K562 (cell line): ENCODE results near the gene TUBB2A. TPM values are rescaled to one million over a fixed set of nuclear protein-coding genes. Genes with fewer than 3 reads are reported as not detected.
"Not testable (repeated sequence)": the region's sequence is repeated elsewhere in the genome, so short reads cannot be mapped to it uniquely, and the experiment has no call there.

Source experiments
- ARID1B ChIP-seq: fragments of 450-650 bp; IDR thresholded peaks from 2 replicates; pipeline ENCODE4 v1.6.1; 2016; ENCODE audit warnings: antibody characterized with exemption, mild to moderate bottlenecking, inconsistent platforms
- ATF3 ChIP-seq, 2 experiments: fragments of 450-650 bp in 1 of 2; sonication (generic) in 1 of 2; formaldehyde crosslinking in 1 of 2; IDR thresholded peaks in 1 of 2; conservative IDR thresholded peaks in 1 of 2; 2 replicates each; pipeline versions ENCODE4 v1.6.1 to v1.8.1; 2016 to 2023; ENCODE audit warnings: mild to moderate bottlenecking in 2 of 2, moderate library complexity in 2 of 2, inconsistent platforms in 1 of 2, missing genetic modification reagents in 1 of 2
- HDAC1 ChIP-seq, 2 experiments: fragments of 450-650 bp; IDR thresholded peaks; 2 replicates each; pipeline ENCODE4 v1.6.1; 2016 to 2017; ENCODE audit warnings: inconsistent platforms in 1 of 2, mild to moderate bottlenecking in 1 of 2, moderate library complexity in 1 of 2
- ID3 ChIP-seq, 2 experiments: fragments of 250-450 bp in 1 of 2; fragments of 450-650 bp in 1 of 2; sonication (Bioruptor Pico) in 1 of 2; IDR thresholded peaks; 2 replicates each; pipeline versions ENCODE4 v1.6.1 to v1.8.0; 2016 to 2021; ENCODE audit warnings: mild to moderate bottlenecking in 2 of 2, moderate library complexity in 2 of 2, missing compliant biosample characterization in 1 of 2, missing genetic modification characterization in 1 of 2
- MLLT1 ChIP-seq, 2 experiments: fragments of 450-650 bp; IDR thresholded peaks; 2 replicates each; pipeline ENCODE4 v1.6.1; 2016
- NONO ChIP-seq, 2 experiments: fragments of 200-400 bp in 1 of 2; fragments of 450-650 bp in 1 of 2; formaldehyde crosslinking in 1 of 2; IDR thresholded peaks; 2 replicates each; pipeline ENCODE4 v1.6.1; 2017; ENCODE audit warnings: low read depth in 2 of 2, mild to moderate bottlenecking in 2 of 2, moderate library complexity in 2 of 2, low read length in 1 of 2
- PRDM10 ChIP-seq: fragments of 450-650 bp; IDR thresholded peaks from 2 replicates; pipeline ENCODE4 v1.6.1; 2018; ENCODE audit not compliant: partially characterized antibody
- RBFOX2 ChIP-seq: fragments of 200-400 bp; formaldehyde crosslinking; IDR thresholded peaks from 2 replicates; pipeline ENCODE4 v1.6.1; 2017; ENCODE audit warnings: low read depth, mild to moderate bottlenecking, low read length, moderate library complexity
- SMAD1 ChIP-seq: fragments of 150-350 bp; IDR thresholded peaks from 2 replicates; pipeline ENCODE4 v1.6.1; 2014; ENCODE audit warnings: low read length, low read depth; ENCODE audit not compliant: partially characterized antibody
- SUPT5H ChIP-seq: fragments of 450-650 bp; IDR thresholded peaks from 2 replicates; pipeline ENCODE4 v1.6.1; 2016
- TBL1XR1 ChIP-seq, 2 experiments: IDR thresholded peaks; 2 replicates each; pipeline ENCODE4 v1.6.1; 2012; ENCODE audit warnings: improper control_type of control experiment in 2 of 2, low read length in 2 of 2, mild to moderate bottlenecking in 1 of 2
- TRIM24 ChIP-seq, 2 experiments: fragments of 450-650 bp; IDR thresholded peaks; 2 replicates each; pipeline ENCODE4 v1.6.1; 2016
- ZNF592 ChIP-seq: fragments of 450-650 bp; IDR thresholded peaks from 2 replicates; pipeline ENCODE4 v1.6.1; 2017; ENCODE audit warnings: antibody characterized with exemption, mild to moderate bottlenecking
- polyA plus RNA-seq, 8 experiments: library from polyadenylated mRNA; depleted of rRNA in 4 of 8; stranded (reverse) in 5 of 8; unstranded in 3 of 8; fragments of >200 nt; fragmentation: Nextera tagmentation in 2 of 8; fragmentation: Illumina TruSeq in 1 of 8; extraction: Ambion mirVana in 2 of 8; extraction: Trizol in 1 of 8; gene quantifications; 2 replicates each; pipeline versions ENCODE4 v1.2.1 to v1.2.3, GENCODE V29; 2011 to 2014; ENCODE audit warnings: inconsistent platforms in 1 of 8, missing spikeins in 1 of 8
- total RNA-seq, 7 experiments: library from RNA; depleted of rRNA in 6 of 7; stranded (reverse); fragments of >200 nt in 6 of 7; fragmentation: Illumina TruSeq in 2 of 7; extraction: Trizol in 2 of 7; gene quantifications; 2 replicates each; pipeline versions ENCODE4 v1.2.1 to v1.2.3, GENCODE V29; 2011 to 2021; ENCODE audit warnings: low replicate concordance in 1 of 7

The TUBB2A gene
- total and polyA plus RNA-seq, 9 of the 15 experiments (the other 6 are each of a cell fraction or from before 2014, with no cell fraction given), result 3.6 to 92.1 (median 45.6) TPM

GRCh38 chr6:3171313-3172175 lies 14.2 kb upstream of the TUBB2A start (continued):
- TF ChIP-seq HDAC1 (IDR thresholded peaks at IDR 0.05) (peak; percentile 48 to 65; a peak in 1 of 4 replicates), MLLT1 (IDR thresholded peaks at IDR 0.05) (peak in 1 of 2 experiments; percentile 47; a peak in 1 of 4 replicates), ZNF592 (peak; percentile 59; the same call in 1 of the 2 replicates), TRIM24 (IDR thresholded peaks at IDR 0.05) (peak; percentile 38 to 39; a peak in 2 of 4 replicates), TBL1XR1 (IDR thresholded peaks at IDR 0.05; ENCODE audit: low read length in 2 of 2) (0 out of 4 replicates have a peak, but pooled peaks of 1 of the 2 experiments have one; percentile 22), SMAD1 (peak; percentile 42), SUPT5H (peak; percentile 83), RBFOX2 (0 out of 2 replicates have a peak, but pooled peaks have one; percentile 47), PRDM10 (peak; percentile 91), ID3 (tag; IDR thresholded peaks at IDR 0.05) (0 out of 2 replicates have a peak, but pooled peaks have one; percentile 9), ARID1B (peak; percentile 59), ATF3 (IDR thresholded peaks at IDR 0.05) (0 out of 2 replicates have a peak, but pooled peaks have one; percentile 33), NONO (IDR thresholded peaks at IDR 0.05; ENCODE audit: low read depth in 2 of 2, low read length in 1 of 2) (0 out of 4 replicates have a peak, but pooled peaks of 1 of the 2 experiments have one; percentile 12)
- not testable (repeated sequence) for TF ChIP-seq ID3 (CRISPR knock-in tag; IDR thresholded peaks at IDR 0.05); ATF3 (CRISPR knock-in tag; conservative IDR thresholded peaks at IDR 0.05)
